Ovary (tissue), 9 donors: Measurements from ENCODE around the gene CCDC13. TPM values are rescaled to one million over a fixed set of nuclear protein-coding genes. Genes with fewer than 3 reads are reported as not detected.

Source experiments
- DNase-seq, 5 donors: peaks; one replicate each; pipeline ENCODE4 v3.0.0-alpha.2; 2019 to 2020
- H3K27ac ChIP-seq, 2 donors: fragments of 200-600 bp; one replicate each; pipeline versions ENCODE4 v1.5.1 to v1.8.0; 2019 to 2022
- H3K27me3 ChIP-seq: fragments of 200-600 bp; one replicate; pipeline ENCODE4 v1.8.0; 2022
- H3K36me3 ChIP-seq: fragments of 200-600 bp; sonication (generic); one replicate; pipeline ENCODE4 v1.5.1; 2019
- H3K4me1 ChIP-seq: one replicate; pipeline ENCODE4 v1.8.1; 2013; ENCODE audit warnings: mild to moderate bottlenecking, moderate library complexity; ENCODE audit not compliant: insufficient read depth
- H3K4me3 ChIP-seq: fragments of 200-600 bp; sonication (generic); one replicate; pipeline ENCODE4 v1.5.1; 2017
- H3K9me3 ChIP-seq, 2 donors: fragments of 200-600 bp in 1 of 2; sonication (generic) in 1 of 2; one replicate each; pipeline versions ENCODE4 v1.5.1 to v1.8.1; 2013 to 2019; ENCODE audit warnings: mild to moderate bottlenecking in 1 of 2, moderate library complexity in 1 of 2
- CTCF ChIP-seq, 3 donors: fragments of 450-650 bp in 2 of 3; fragments of 200-600 bp in 1 of 3; IDR thresholded peaks; one replicate each; pipeline versions ENCODE4 v1.5.1 to v1.8.0; 2016 to 2022; ENCODE audit warnings: antibody characterized with exemption in 3 of 3, mild to moderate bottlenecking in 1 of 3
- EP300 ChIP-seq: sonication (generic); formaldehyde crosslinking; IDR thresholded peaks from one replicate; pipeline ENCODE4 v1.6.1; 2017; ENCODE audit warnings: antibody characterized with exemption
- POLR2A ChIP-seq: fragments of 450-650 bp; IDR thresholded peaks from one replicate; pipeline ENCODE4 v1.6.1; 2017; ENCODE audit warnings: antibody characterized with exemption, mild to moderate bottlenecking, moderate library complexity
- WGBS, 3 donors: extraction: QIAGEN DNeasy Blood & Tissue Kit in 1 of 3; methylation state at CpG; one replicate each; pipeline versions ENCODE4 v1.1.5 to v1.1.7; 2013 to 2017; 5-methylcytosine and 5-hydroxymethylcytosine counted together
- intact Hi-C, 4 donors: fragments of 100-400 bp; cut with DNase I; formaldehyde crosslinking; loops; one replicate each; pipeline versions ENCODE4 v1.11.0 to v1.15.1; 2022 to 2023
- polyA plus RNA-seq, 2 donors: library from polyadenylated mRNA; stranded (reverse); fragments of 200-250 nt in 1 of 2; fragments of 350-450 nt in 1 of 2; fragmentation: Illumina TruSeq in 1 of 2; extraction: RNeasy Lipid Tissue Mini Kit (QIAGEN cat#74804) in 1 of 2; gene quantifications; one replicate each; pipeline ENCODE4 v1.2.3, GENCODE V29; 2013 to 2014
- total RNA-seq, 7 donors: library from RNA; depleted of rRNA in 2 of 7; stranded (reverse); fragments of >200 nt in 2 of 7; fragmentation: NEBNext Ultra II Directional in 3 of 7; extraction: Animal tissue kit (Norgen Biotek cat#: 25700) in 3 of 7; gene quantifications; one replicate each; pipeline versions ENCODE4 v1.1.0 to v1.2.4, GENCODE V29; 2016 to 2023
- donor health status: DM: no; HTN: no; CAD: no; lungs with moderate emphysema.
- donor health status: DM: no; HTN: no; CAD: no.
- donor health status: Bipolar disorder and iron deficiency.
- donor health status: DM: yes; HTN: yes; CAD: no.
- donor health status: DM: no; HTN: no; CAD: no.
- donor health status: DM: yes; HTN: yes; CAD: no.

CCDC13 gene
- total and polyA plus RNA-seq, 9 donors, result 0.24 to 5.7 (median 0.75) TPM

GRCh38 chr3:42801784-42802183 lies 28.7 kb upstream of the CCDC13 start:
- no peak for TF ChIP-seq CTCF (IDR thresholded peaks at IDR 0.05)
- TF ChIP-seq POLR2A, result no peak
- no peak for TF ChIP-seq EP300
- WGBS, 3 donors, result 90 to 91% (median 91%) methylated on average over 4 of the region's 4 CpGs
- DNase-seq, result no peak
- no peaks in the 10 kb centered on the region for H3K27me3 ChIP-seq
- intact Hi-C loops, result no loop called here
- H3K36me3 ChIP-seq, result no peaks in the 10 kb centered on the region
- H3K4me1 ChIP-seq, result no peaks in the 10 kb centered on the region
- H3K9me3 ChIP-seq, result no peaks in the 10 kb centered on the region
- H3K4me3 ChIP-seq, result no peak overlapping the region
- no peak overlapping the region for H3K27ac ChIP-seq

GRCh38 chr3:42801048-42801620 lies 28.1 kb upstream of the CCDC13 start:
- no peak overlapping the region for H3K27ac ChIP-seq

GRCh38 chr3:42800251-42800650 lies 27.2 kb upstream of the CCDC13 start:
- Histone ChIP-seq H3K4me1 (no peaks in the 10 kb centered on the region), H3K4me3 (no peak overlapping the region), H3K9me3 (no peaks in the 10 kb centered on the region), H3K27ac (no peak overlapping the region), H3K27me3 (no peaks in the 10 kb centered on the region), H3K36me3 (no peaks in the 10 kb centered on the region)
- 95 to 99% (median 97%) methylated on average over 2 of the region's 2 CpGs for WGBS, 3 donors
- TF ChIP-seq EP300, result no peak
- no peak for TF ChIP-seq CTCF (IDR thresholded peaks at IDR 0.05)
- TF ChIP-seq POLR2A, result no peak
- no peak for DNase-seq
- intact Hi-C loops, result no loop called here

More at GRCh38 chr3:42801048-42801620, 28.1 kb upstream of the CCDC13 start:
- no peaks in the 10 kb centered on the region for H3K27me3 ChIP-seq
- H3K4me1 ChIP-seq, result no peaks in the 10 kb centered on the region
- intact Hi-C loops, result no loop called here
- no peak overlapping the region for H3K4me3 ChIP-seq
- no peak for DNase-seq
- TF ChIP-seq EP300 (no peak), POLR2A (no peak), CTCF (IDR thresholded peaks at IDR 0.05) (no peak)
- WGBS, 3 donors, result 86 to 91% (median 88%) methylated on average over 3 of the region's 3 CpGs
- no peaks in the 10 kb centered on the region for H3K9me3 ChIP-seq
- no peaks in the 10 kb centered on the region for H3K36me3 ChIP-seq

- Histone ChIP-seq H3K4me1 (no peaks in the 10 kb centered on the region), H3K36me3 (no peaks in the 10 kb centered on the region), H3K9me3 (no peaks in the 10 kb centered on the region), H3K27ac (no peak overlapping the region), H3K4me3 (no peak overlapping the region), H3K27me3 (no peaks in the 10 kb centered on the region)
- DNase-seq, result no peak
- no peak for TF ChIP-seq CTCF (IDR thresholded peaks at IDR 0.05)
- TF ChIP-seq POLR2A, result no peak
- no peak for TF ChIP-seq EP300
- 83 to 85% (median 84%) methylated on average over 7 of the region's 7 CpGs for WGBS, 3 donors
- intact Hi-C loops, result no loop called here
Observed at GRCh38 chr3:42799376-42799775, 26.3 kb upstream of the CCDC13 start.
